Gastroesophageal sphincter (tissue), 4 donors: Measurements from ENCODE around the gene FHIT. TPM values are rescaled to one million over a fixed set of nuclear protein-coding genes. Genes with fewer than 3 reads are reported as not detected.
"Not testable (repeated sequence)": the region's sequence is repeated elsewhere in the genome, so short reads cannot be mapped to it uniquely, and the experiment has no call there.

ENCODE experiments used
- ATAC-seq: fragments of 150-250 bp; one replicate; pipeline ENCODE4 v1.9.1; 2016; ENCODE audit warnings: mild to moderate bottlenecking, moderate library complexity
- H3K27ac ChIP-seq, 4 donors: fragments of 200-600 bp; sonication (generic) in 3 of 4; 1 replicate in 3 of 4; 2 replicates in 1 of 4; pipeline ENCODE4 v1.5.1; 2016 to 2019
- H3K27me3 ChIP-seq: fragments of 200-600 bp; sonication (generic); one replicate; pipeline ENCODE4 v1.5.1; 2019
- H3K36me3 ChIP-seq, 2 donors: fragments of 200-600 bp; sonication (generic); one replicate each; pipeline ENCODE4 v1.5.1; 2019; ENCODE audit warnings: control low read depth in 1 of 2
- H3K4me1 ChIP-seq, 3 donors: fragments of 200-600 bp; sonication (generic); 1 replicate in 2 of 3; 2 replicates in 1 of 3; pipeline ENCODE4 v1.5.1; 2016 to 2019; ENCODE audit warnings: control low read depth in 2 of 3
- H3K4me3 ChIP-seq, 2 donors: fragments of 200-600 bp; sonication (generic); one replicate each; pipeline ENCODE4 v1.5.1; 2019; ENCODE audit warnings: mild to moderate bottlenecking in 1 of 2, moderate library complexity in 1 of 2
- H3K9me3 ChIP-seq, 3 donors: fragments of 200-600 bp; sonication (generic); one replicate each; pipeline ENCODE4 v1.5.1; 2017 to 2019; ENCODE audit warnings: control low read depth in 2 of 3
- CTCF ChIP-seq, 4 experiments: fragments of 200-600 bp in 2 of 4; fragments of 450-650 bp in 2 of 4; sonication (generic) in 1 of 4; IDR thresholded peaks; one replicate each; pipeline ENCODE4 v1.5.1; 2017 to 2019; ENCODE audit warnings: antibody characterized with exemption in 4 of 4, mild to moderate bottlenecking in 2 of 4, moderate library complexity in 2 of 4
- EP300 ChIP-seq: sonication (generic); formaldehyde crosslinking; IDR thresholded peaks from one replicate; pipeline ENCODE4 v1.6.1; 2017; ENCODE audit warnings: antibody characterized with exemption, mild to moderate bottlenecking
- POLR2A ChIP-seq, 2 donors: fragments of 450-650 bp; IDR thresholded peaks; one replicate each; pipeline ENCODE4 v1.6.1; 2017; ENCODE audit warnings: antibody characterized with exemption in 2 of 2, mild to moderate bottlenecking in 2 of 2, moderate library complexity in 1 of 2
- POLR2AphosphoS5 ChIP-seq: sonication (generic); formaldehyde crosslinking; IDR thresholded peaks from one replicate; pipeline ENCODE4 v1.6.1; 2017; ENCODE audit warnings: antibody characterized with exemption
- WGBS, 2 donors: methylation state at CpG; one replicate each; pipeline ENCODE4 v1.1.5; 2018; ENCODE audit warnings: low coverage in 1 of 2; 5-methylcytosine and 5-hydroxymethylcytosine counted together
- total RNA-seq, 4 donors: library from RNA; depleted of rRNA; stranded (reverse); fragments of >200 nt; gene quantifications; one replicate each; pipeline ENCODE4 v1.1.0, GENCODE V29; 2016

Gene FHIT
- total RNA-seq, 4 donors from 2014 or later, result 1.4 to 7.3 (median 3.9) TPM

GRCh38 chr3:61058836-61059235 is 192.4 kb downstream of the FHIT start:
- TF ChIP-seq EP300 (no peak), POLR2A (IDR thresholded peaks at IDR 0.05) (no peak), CTCF (IDR thresholded peaks at IDR 0.05) (no peak), POLR2AphosphoS5 (no peak)
- ATAC-seq, result no peak
- no peak overlapping the region for H3K4me3 ChIP-seq

GRCh38 chr3:61057464-61057863 is 193.8 kb downstream of the FHIT start:
- Histone ChIP-seq H3K4me3 (no peak overlapping the region), H3K36me3 (no peaks in the 10 kb centered on the region), H3K4me1 (no peaks in the 10 kb centered on the region), H3K27me3 (no peaks in the 10 kb centered on the region), H3K9me3 (no peaks in the 10 kb centered on the region), H3K27ac (no peak overlapping the region)
- WGBS, 2 donors, result 38 to 83% methylated on average over 1 to 4 of the region's 4 CpGs
- ATAC-seq, result no peak
- no peak for TF ChIP-seq EP300

More at GRCh38 chr3:61058836-61059235, 192.4 kb downstream of the FHIT start:
- H3K27ac ChIP-seq, result no peak overlapping the region
- no peaks in the 10 kb centered on the region for H3K36me3 ChIP-seq
- H3K4me1 ChIP-seq, result no peaks in the 10 kb centered on the region
- 71 to 77% methylated on average over 2 of the region's 2 CpGs for WGBS, 2 donors
- no peaks in the 10 kb centered on the region for H3K9me3 ChIP-seq
- H3K27me3 ChIP-seq, result no peaks in the 10 kb centered on the region

- no peaks in the 10 kb centered on the region for H3K9me3 ChIP-seq
- 70 to 80% methylated on average over 1 of the region's 1 CpG for WGBS, 2 donors
- TF ChIP-seq EP300 (no peak), POLR2AphosphoS5 (no peak), POLR2A (IDR thresholded peaks at IDR 0.05) (no peak), CTCF (IDR thresholded peaks at IDR 0.05) (no peak)
- no peak overlapping the region for H3K27ac ChIP-seq
- H3K36me3 ChIP-seq, result no peaks in the 10 kb centered on the region
- no peak for ATAC-seq
- no peaks in the 10 kb centered on the region for H3K27me3 ChIP-seq
- no peak overlapping the region for H3K4me3 ChIP-seq
- no peaks in the 10 kb centered on the region for H3K4me1 ChIP-seq
These were observed 195.8 kb downstream of the FHIT start for GRCh38 chr3:61055447-61055846.

GRCh38 chr3:61053781-61054496 is 197.3 kb downstream of the FHIT start:
- Histone ChIP-seq H3K4me3 (no peak overlapping the region), H3K27me3 (no peaks in the 10 kb centered on the region), H3K27ac (no peak overlapping the region), H3K4me1 (no peaks in the 10 kb centered on the region), H3K36me3 (no peaks in the 10 kb centered on the region), H3K9me3 (no peaks in the 10 kb centered on the region)
- TF ChIP-seq CTCF (IDR thresholded peaks at IDR 0.05) (no peak), EP300 (no peak), POLR2A (IDR thresholded peaks at IDR 0.05) (no peak), POLR2AphosphoS5 (no peak)
- 92% methylated on average over 2 of the region's 2 CpGs; no CpG with 5 or more reads in 1 of the 2 donors for WGBS, 2 donors
- ATAC-seq, result no peak

GRCh38 chr3:61052851-61053250 is 198.4 kb downstream of the FHIT start:
- TF ChIP-seq POLR2A (IDR thresholded peaks at IDR 0.05), result no peak
- no peak for ATAC-seq

GRCh38 chr3:61051666-61052065 is 199.6 kb downstream of the FHIT start:
- WGBS, 2 donors, result 36 to 71% methylated on average over 1 of the region's 1 CpG
- no peak for TF ChIP-seq POLR2A (IDR thresholded peaks at IDR 0.05)
- no peak for TF ChIP-seq CTCF (IDR thresholded peaks at IDR 0.05)
- TF ChIP-seq EP300, result no peak
- TF ChIP-seq POLR2AphosphoS5, result no peak

More at GRCh38 chr3:61052851-61053250, 198.4 kb downstream of the FHIT start:
- Histone ChIP-seq H3K27me3 (no peaks in the 10 kb centered on the region), H3K36me3 (no peaks in the 10 kb centered on the region), H3K4me3 (no peak overlapping the region), H3K27ac (no peak overlapping the region), H3K4me1 (no peaks in the 10 kb centered on the region), H3K9me3 (no peaks in the 10 kb centered on the region)
- WGBS, 2 donors, result 82 to 100% methylated on average over 1 of the region's 1 CpG

GRCh38 chr3:61045169-61045568 is 206.1 kb downstream of the FHIT start:
- not testable (repeated sequence) for H3K4me1 ChIP-seq, H3K27me3 ChIP-seq, H3K27ac ChIP-seq, ATAC-seq, H3K36me3 ChIP-seq, H3K4me3 ChIP-seq
- 75 to 86% methylated on average over 1 of the region's 1 CpG for WGBS, 2 donors
- H3K9me3 ChIP-seq, result peaks cover 0 to 45% (median 0%) of the 10 kb centered on the region in 3 donors

More at GRCh38 chr3:61051666-61052065, 199.6 kb downstream of the FHIT start:
- no peaks in the 10 kb centered on the region for H3K36me3 ChIP-seq
- no peak for ATAC-seq
- H3K4me3 ChIP-seq, result no peak overlapping the region
- no peaks in the 10 kb centered on the region for H3K4me1 ChIP-seq
- H3K27me3 ChIP-seq, result no peaks in the 10 kb centered on the region
- no peak overlapping the region for H3K27ac ChIP-seq
- H3K9me3 ChIP-seq, result peaks cover 0 to 4% (median 0%) of the 10 kb centered on the region in 3 donors
